Subcutaneous adipose tissue (tissue), 4 donors: Measurements from ENCODE around the gene SYAP1. TPM values are rescaled to one million over a fixed set of nuclear protein-coding genes. Genes with fewer than 3 reads are reported as not detected.

ENCODE experiments used
- CTCF ChIP-seq: fragments of 450-650 bp; IDR thresholded peaks from one replicate; pipeline ENCODE4 v1.5.1; 2016; ENCODE audit warnings: low read depth, mild to moderate bottlenecking, control low read depth, antibody characterized with exemption, moderate library complexity
- total RNA-seq, 4 donors: library from RNA; depleted of rRNA; stranded (reverse); fragments of >200 nt; gene quantifications; one replicate each; pipeline ENCODE4 v1.1.0, GENCODE V29; 2016

The SYAP1 gene
- total RNA-seq, 4 donors from 2014 or later = 18.9 to 38.6 (median 21.6) TPM

- no peak for TF ChIP-seq CTCF
Measured at GRCh38 chrX:16748425-16748824, 29.0 kb downstream of the SYAP1 start.

GRCh38 chrX:16750136-16750535 is 30.7 kb downstream of the SYAP1 start:
- no peak for TF ChIP-seq CTCF

GRCh38 chrX:16754019-16754418 is 34.6 kb downstream of the SYAP1 start:
- no peak for TF ChIP-seq CTCF

- no peak for TF ChIP-seq CTCF
Measured at GRCh38 chrX:16756724-16757123, 37.3 kb downstream of the SYAP1 start.

- TF ChIP-seq CTCF = no peak
Measured at GRCh38 chrX:16762579-16762978, 43.2 kb downstream of the SYAP1 start.

- no peak for TF ChIP-seq CTCF
Measured at GRCh38 chrX:16765594-16765993, 46.2 kb downstream of the SYAP1 start.

- no peak for TF ChIP-seq CTCF
Measured at GRCh38 chrX:16770970-16771482, 51.6 kb downstream of the SYAP1 start.
